Fibroblast of lung (primary cell): ENCODE data around the gene CHST3. TPM values are rescaled to one million over a fixed set of nuclear protein-coding genes. Genes with fewer than 3 reads are reported as not detected.
A peak's percentile ranks its signal among the peaks of the same experiment; 100 is the strongest.

Experiments used
- DNase-seq, 2 donors: peaks; one replicate each; pipeline versions ENCODE4 v3.0.0 to v3.0.0-alpha.2; 2010; ENCODE audit warnings: low read depth in 2 of 2
- H2AFZ ChIP-seq: 2 replicates; pipeline ENCODE4 v1.5.1; 2012; ENCODE audit warnings: low read length, control low read depth, inconsistent platforms
- H3K27ac ChIP-seq: 2 replicates; pipeline ENCODE4 v1.5.1; 2011; ENCODE audit warnings: low read length, control low read depth; ENCODE audit not compliant: insufficient read depth
- H3K27me3 ChIP-seq: 2 replicates; pipeline ENCODE4 v1.5.1; 2011; ENCODE audit warnings: mild to moderate bottlenecking, low read length; ENCODE audit not compliant: control insufficient read depth, insufficient read depth
- H3K36me3 ChIP-seq: 2 replicates; pipeline ENCODE4 v1.5.1; 2011; ENCODE audit warnings: low read length; ENCODE audit not compliant: control insufficient read depth, insufficient read depth
- H3K4me1 ChIP-seq: 2 replicates; pipeline ENCODE4 v1.5.1; 2011; ENCODE audit warnings: low read length; ENCODE audit not compliant: control insufficient read depth, insufficient read depth; ENCODE audit errors: extremely low read depth
- H3K4me2 ChIP-seq: 2 replicates; pipeline ENCODE4 v1.5.1; 2011; ENCODE audit warnings: low read length, control low read depth; ENCODE audit not compliant: insufficient read depth; ENCODE audit errors: extremely low read depth
- H3K4me3 ChIP-seq, 4 experiments: fragments of 200-600 bp in 1 of 4; sonication (generic) in 1 of 4; replicated peaks in 1 of 4; 2 replicates each; pipeline ENCODE4 v1.5.1; 2011 to 2016; ENCODE audit warnings: low read length in 4 of 4, low read depth in 3 of 4, mild to moderate bottlenecking in 3 of 4, control low read depth in 2 of 4, inconsistent platforms in 1 of 4, mixed read lengths in 1 of 4; ENCODE audit not compliant: insufficient read depth in 1 of 4; ENCODE audit errors: control extremely low read depth in 1 of 4
- H3K79me2 ChIP-seq: 2 replicates; pipeline ENCODE4 v1.5.1; 2012; ENCODE audit warnings: mild to moderate bottlenecking, low read length, inconsistent platforms; ENCODE audit not compliant: control insufficient read depth, insufficient read depth
- H3K9ac ChIP-seq: 2 replicates; pipeline ENCODE4 v1.5.1; 2011; ENCODE audit warnings: mild to moderate bottlenecking, low read length, control low read depth; ENCODE audit not compliant: insufficient read depth
- H3K9me3 ChIP-seq: 2 replicates; pipeline ENCODE4 v1.5.1; 2012; ENCODE audit warnings: low read depth, low read length; ENCODE audit not compliant: control insufficient read depth, insufficient read depth
- H4K20me1 ChIP-seq: 2 replicates; pipeline ENCODE4 v1.5.1; 2011; ENCODE audit warnings: low read length; ENCODE audit not compliant: control insufficient read depth, insufficient read depth; ENCODE audit errors: extremely low read depth
- CTCF ChIP-seq, 2 donors: IDR thresholded peaks in 1 of 2; conservative IDR thresholded peaks in 1 of 2; 1 replicate in 1 of 2; 2 replicates in 1 of 2; pipeline ENCODE4 v1.5.1; 2011 to 2012; ENCODE audit warnings: low read length in 2 of 2, control low read depth in 1 of 2, inconsistent platforms in 1 of 2, low read depth in 1 of 2, mild to moderate bottlenecking in 1 of 2
- EZH2 ChIP-seq: IDR thresholded peaks from 2 replicates; pipeline ENCODE4 v1.5.1; 2012; ENCODE audit warnings: low read length, control low read depth, mild to moderate bottlenecking; ENCODE audit errors: missing control alignments
- polyA plus RNA-seq, 2 donors: library from polyadenylated mRNA; depleted of rRNA in 1 of 2; stranded (reverse) in 1 of 2; unstranded in 1 of 2; fragments of >200 nt; gene quantifications; 2 replicates each; pipeline ENCODE4 v1.2.1, GENCODE V29; 2011 to 2012; ENCODE audit warnings: missing spikeins in 1 of 2
- total RNA-seq: library from RNA; depleted of rRNA; stranded (reverse); fragments of >200 nt; gene quantifications from 2 replicates; pipeline ENCODE4 v1.2.1, GENCODE V29; 2014

Gene CHST3
- total and polyA plus RNA-seq, 2 donors (not counting 1 experiment from before 2014, with no cell fraction given) = 9.1 to 29.9 TPM

GRCh38 chr10:71920540-71921323 is 43.5 kb upstream of the CHST3 start:
- Histone ChIP-seq H3K9me3 (no peaks in the 10 kb centered on the region), H3K4me3 (no peak overlapping the region), H2AFZ (no peak overlapping the region), H3K27ac (no peak overlapping the region), H3K79me2 (no peaks in the 10 kb centered on the region), H4K20me1 (no peaks in the 10 kb centered on the region), H3K4me1 (no peaks in the 10 kb centered on the region), H3K36me3 (no peaks in the 10 kb centered on the region), H3K9ac (no peak overlapping the region), H3K27me3 (no peaks in the 10 kb centered on the region), H3K4me2 (no peak overlapping the region)
- no peak for TF ChIP-seq CTCF (conservative IDR thresholded peaks at IDR 0.05 in 1 of 2, IDR thresholded peaks at IDR 0.05 in 1 of 2; ENCODE audit: low read depth in 1 of 2, low read length in 2 of 2)
- TF ChIP-seq EZH2 = no peak
- peak; percentile 14 to 31 for DNase-seq

- H3K9ac ChIP-seq = no peak overlapping the region
- DNase-seq = peak in 1 of 2 donors; percentile 47
- no peaks in the 10 kb centered on the region for H3K79me2 ChIP-seq
- H3K27ac ChIP-seq = no peak overlapping the region
- no peaks in the 10 kb centered on the region for H3K9me3 ChIP-seq
- H3K4me3 ChIP-seq = no peak overlapping the region
- no peak overlapping the region for H2AFZ ChIP-seq
- no peaks in the 10 kb centered on the region for H3K4me1 ChIP-seq
- no peak for TF ChIP-seq CTCF (conservative IDR thresholded peaks at IDR 0.05 in 1 of 2, IDR thresholded peaks at IDR 0.05 in 1 of 2; ENCODE audit: low read depth in 1 of 2, low read length in 2 of 2)
- no peak for TF ChIP-seq EZH2
- H3K36me3 ChIP-seq = no peaks in the 10 kb centered on the region
- no peaks in the 10 kb centered on the region for H3K27me3 ChIP-seq
- no peaks in the 10 kb centered on the region for H4K20me1 ChIP-seq
- H3K4me2 ChIP-seq = no peak overlapping the region
These were observed 42.7 kb upstream of the CHST3 start for GRCh38 chr10:71921324-71922027.

DNA sequence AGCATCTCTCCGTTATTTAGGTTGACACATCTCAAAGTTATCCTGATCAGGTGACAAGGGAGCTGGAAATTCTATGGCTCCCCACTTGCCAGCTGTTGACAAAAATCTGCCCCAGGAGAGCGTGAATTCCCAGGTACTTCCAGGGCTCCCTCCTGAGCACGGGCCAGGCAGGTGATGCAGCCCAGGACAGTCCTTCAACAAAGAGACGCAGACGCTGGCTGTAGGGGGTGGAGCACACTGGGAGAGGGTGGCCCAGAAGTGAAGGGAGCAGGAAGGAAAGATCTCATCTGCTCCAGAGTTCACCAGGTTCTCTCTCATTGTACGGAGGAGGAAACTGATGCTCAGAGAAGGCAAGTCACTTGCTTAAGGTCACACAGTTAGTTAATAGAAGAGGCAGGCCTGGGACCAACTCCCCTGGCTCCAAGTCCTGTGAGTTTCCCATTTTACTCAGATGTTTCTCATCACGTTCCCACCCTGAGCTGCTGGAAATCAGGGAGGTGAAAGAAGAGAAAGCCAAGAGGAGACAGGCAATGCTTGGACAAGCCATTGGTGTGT is 41.0 kb upstream of the CHST3 start:
- no peak overlapping the region for H3K4me3 ChIP-seq
- no peak overlapping the region for H3K9ac ChIP-seq
- no peak overlapping the region for H3K27ac ChIP-seq
- no peak overlapping the region for H2AFZ ChIP-seq
- no peak overlapping the region for H3K4me2 ChIP-seq
- no peaks in the 10 kb centered on the region for H3K27me3 ChIP-seq
- no peaks in the 10 kb centered on the region for H4K20me1 ChIP-seq
- no peak for DNase-seq
- no peak for TF ChIP-seq CTCF (conservative IDR thresholded peaks at IDR 0.05 in 1 of 2, IDR thresholded peaks at IDR 0.05 in 1 of 2; ENCODE audit: low read depth in 1 of 2, low read length in 2 of 2)
- no peak for TF ChIP-seq EZH2
- no peaks in the 10 kb centered on the region for H3K4me1 ChIP-seq
- no peaks in the 10 kb centered on the region for H3K9me3 ChIP-seq
- H3K36me3 ChIP-seq = no peaks in the 10 kb centered on the region
- H3K79me2 ChIP-seq = no peaks in the 10 kb centered on the region
